Chondrocyte (in vitro differentiated cells): ENCODE measurements around the gene GSG1L. TPM values are rescaled to one million over a fixed set of nuclear protein-coding genes. Genes with fewer than 3 reads are reported as not detected.

Experiments
- DNase-seq: peaks from one replicate; pipeline ENCODE4 v3.0.0; 2021; ENCODE audit warnings: mixed read lengths, low spot score
- H3K27ac Mint-ChIP-seq: one replicate; pipeline ENCODE4 v1.8.0; 2021; ENCODE audit warnings: mild to moderate bottlenecking, moderate library complexity, mixed read lengths; ENCODE audit not compliant: unreplicated experiment
- H3K27me3 Mint-ChIP-seq: 2 replicates; pipeline ENCODE4 v1.8.0; 2021; ENCODE audit warnings: low read depth, mixed read lengths
- H3K36me3 Mint-ChIP-seq: 2 replicates; pipeline ENCODE4 v1.8.0; 2021; ENCODE audit warnings: low read depth, mixed read lengths
- H3K4me1 Mint-ChIP-seq: 2 replicates; pipeline ENCODE4 v1.8.0; 2021; ENCODE audit warnings: low read depth, mild to moderate bottlenecking, mixed read lengths
- H3K4me3 Mint-ChIP-seq: one replicate; pipeline ENCODE4 v1.8.0; 2021; ENCODE audit warnings: mild to moderate bottlenecking, moderate library complexity, mixed read lengths; ENCODE audit not compliant: unreplicated experiment
- H3K9me3 Mint-ChIP-seq: 2 replicates; pipeline ENCODE4 v1.8.0; 2021; ENCODE audit warnings: low read depth, mixed read lengths
- total RNA-seq: library from RNA; stranded (reverse); gene quantifications from 3 replicates; pipeline ENCODE4 v1.2.1, GENCODE V29; 2021
- TF ChIP-seq, protein P1 (sequence below): fragments of 200-600 bp; sonication (generic); IDR thresholded peaks from 2 replicates; pipeline ENCODE4 v1.5.0; 2021; ENCODE audit warnings: antibody characterized with exemption, mild to moderate bottlenecking, moderate library complexity

GSG1L gene
- total RNA-seq, 1 donor from 2014 or later = not detected

DNA sequence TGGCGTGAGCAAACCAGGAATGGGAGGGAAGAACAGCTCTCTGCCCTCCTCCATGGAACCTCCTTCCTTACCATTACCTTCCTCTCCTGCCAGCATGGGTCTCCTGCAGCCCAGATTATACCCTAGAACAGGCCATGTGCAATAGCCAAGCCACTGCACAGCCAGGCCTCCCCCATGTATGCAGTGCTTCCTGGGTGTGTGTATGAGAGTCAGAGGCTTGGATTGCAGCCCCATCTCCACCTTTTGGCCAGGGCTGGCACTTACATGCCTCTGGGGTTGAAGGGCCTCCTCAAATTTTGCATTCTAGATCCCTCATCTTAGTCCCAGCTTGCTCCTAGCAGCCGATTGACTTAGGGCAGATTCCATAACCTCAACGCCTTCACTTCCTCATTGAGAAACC is 133.7 kb downstream of the GSG1L start:
- Mint-ChIP-seq H3K36me3 (no peaks in the 10 kb centered on the region), H3K4me3 (no peak overlapping the region), H3K27me3 (peaks cover 39% of the 10 kb centered on the region), H3K9me3 (peaks cover 9% of the 10 kb centered on the region), H3K27ac (no peak overlapping the region), H3K4me1 (no peaks in the 10 kb centered on the region)
- no peak for DNase-seq
- TF ChIP-seq, protein P1, sequence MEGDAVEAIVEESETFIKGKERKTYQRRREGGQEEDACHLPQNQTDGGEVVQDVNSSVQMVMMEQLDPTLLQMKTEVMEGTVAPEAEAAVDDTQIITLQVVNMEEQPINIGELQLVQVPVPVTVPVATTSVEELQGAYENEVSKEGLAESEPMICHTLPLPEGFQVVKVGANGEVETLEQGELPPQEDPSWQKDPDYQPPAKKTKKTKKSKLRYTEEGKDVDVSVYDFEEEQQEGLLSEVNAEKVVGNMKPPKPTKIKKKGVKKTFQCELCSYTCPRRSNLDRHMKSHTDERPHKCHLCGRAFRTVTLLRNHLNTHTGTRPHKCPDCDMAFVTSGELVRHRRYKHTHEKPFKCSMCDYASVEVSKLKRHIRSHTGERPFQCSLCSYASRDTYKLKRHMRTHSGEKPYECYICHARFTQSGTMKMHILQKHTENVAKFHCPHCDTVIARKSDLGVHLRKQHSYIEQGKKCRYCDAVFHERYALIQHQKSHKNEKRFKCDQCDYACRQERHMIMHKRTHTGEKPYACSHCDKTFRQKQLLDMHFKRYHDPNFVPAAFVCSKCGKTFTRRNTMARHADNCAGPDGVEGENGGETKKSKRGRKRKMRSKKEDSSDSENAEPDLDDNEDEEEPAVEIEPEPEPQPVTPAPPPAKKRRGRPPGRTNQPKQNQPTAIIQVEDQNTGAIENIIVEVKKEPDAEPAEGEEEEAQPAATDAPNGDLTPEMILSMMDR = no peak

DNA sequence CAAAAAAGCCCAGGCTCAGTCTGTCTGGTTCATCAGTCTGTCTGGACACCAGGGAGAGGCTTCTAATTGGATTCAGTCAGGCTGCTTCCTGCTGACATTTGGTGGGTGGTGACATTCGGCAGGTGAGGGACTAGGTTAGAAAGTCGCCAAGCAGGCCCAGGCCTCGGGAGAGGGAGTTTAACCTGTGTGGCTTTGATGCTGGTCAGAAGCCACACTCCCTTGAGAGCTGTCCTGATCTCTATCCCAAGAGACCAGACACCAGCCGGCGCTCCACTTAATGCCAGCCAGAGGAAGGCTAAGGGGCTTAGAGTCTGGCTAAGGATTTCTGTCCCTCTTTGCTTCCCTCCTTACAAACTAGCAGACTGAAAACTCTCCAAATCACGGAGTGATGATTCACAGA is 135.0 kb downstream of the GSG1L start:
- H3K36me3 Mint-ChIP-seq = no peaks in the 10 kb centered on the region
- peaks cover 9% of the 10 kb centered on the region for H3K9me3 Mint-ChIP-seq
- H3K4me1 Mint-ChIP-seq = no peaks in the 10 kb centered on the region
- no peak overlapping the region for H3K4me3 Mint-ChIP-seq
- H3K27me3 Mint-ChIP-seq = peaks cover 40% of the 10 kb centered on the region
- TF ChIP-seq, protein P1 = no peak
- DNase-seq = peak; percentile 46
- no peak overlapping the region for H3K27ac Mint-ChIP-seq

GRCh38 chr16:27927266-27927901 is 136.1 kb downstream of the GSG1L start:
- DNase-seq = no peak
- Mint-ChIP-seq H3K4me1 (no peaks in the 10 kb centered on the region), H3K36me3 (no peaks in the 10 kb centered on the region), H3K9me3 (peaks cover 3% of the 10 kb centered on the region), H3K27me3 (peaks cover 42% of the 10 kb centered on the region), H3K4me3 (no peak overlapping the region), H3K27ac (no peak overlapping the region)
- TF ChIP-seq, protein P1 = no peak

GRCh38 chr16:27925612-27926011 is 137.9 kb downstream of the GSG1L start:
- Mint-ChIP-seq H3K36me3 (no peaks in the 10 kb centered on the region), H3K27ac (no peak overlapping the region), H3K4me1 (no peaks in the 10 kb centered on the region), H3K9me3 (no peaks in the 10 kb centered on the region), H3K27me3 (peaks cover 46% of the 10 kb centered on the region), H3K4me3 (no peak overlapping the region)
- TF ChIP-seq, protein P1 = no peak
- DNase-seq = peak; percentile 22

- H3K27me3 Mint-ChIP-seq = peaks cover 49% of the 10 kb centered on the region
- no peaks in the 10 kb centered on the region for H3K9me3 Mint-ChIP-seq
- no peaks in the 10 kb centered on the region for H3K4me1 Mint-ChIP-seq
These were observed 138.9 kb downstream of the GSG1L start for GRCh38 chr16:27924411-27925118.

More at GRCh38 chr16:27924411-27925118, 138.9 kb downstream of the GSG1L start:
- no peak overlapping the region for H3K27ac Mint-ChIP-seq
- no peaks in the 10 kb centered on the region for H3K36me3 Mint-ChIP-seq
- no peak for DNase-seq
- TF ChIP-seq, protein P1 = no peak
- H3K4me3 Mint-ChIP-seq = no peak overlapping the region
